Measurements from ENCODE around the gene LRCH1.

GRCh38 chr13:46562581-46562980 lies 9.6 kb downstream of the LRCH1 start:
- no peak for TF ChIP-seq CTCF (IDR thresholded peaks at IDR 0.05)
- TF ChIP-seq EP300 (IDR thresholded peaks at IDR 0.05): no peak
- no peak for TF ChIP-seq POLR2A (IDR thresholded peaks at IDR 0.05)
